Measurements from ENCODE around the gene MSANTD7.

The MSANTD7 gene

DNA sequence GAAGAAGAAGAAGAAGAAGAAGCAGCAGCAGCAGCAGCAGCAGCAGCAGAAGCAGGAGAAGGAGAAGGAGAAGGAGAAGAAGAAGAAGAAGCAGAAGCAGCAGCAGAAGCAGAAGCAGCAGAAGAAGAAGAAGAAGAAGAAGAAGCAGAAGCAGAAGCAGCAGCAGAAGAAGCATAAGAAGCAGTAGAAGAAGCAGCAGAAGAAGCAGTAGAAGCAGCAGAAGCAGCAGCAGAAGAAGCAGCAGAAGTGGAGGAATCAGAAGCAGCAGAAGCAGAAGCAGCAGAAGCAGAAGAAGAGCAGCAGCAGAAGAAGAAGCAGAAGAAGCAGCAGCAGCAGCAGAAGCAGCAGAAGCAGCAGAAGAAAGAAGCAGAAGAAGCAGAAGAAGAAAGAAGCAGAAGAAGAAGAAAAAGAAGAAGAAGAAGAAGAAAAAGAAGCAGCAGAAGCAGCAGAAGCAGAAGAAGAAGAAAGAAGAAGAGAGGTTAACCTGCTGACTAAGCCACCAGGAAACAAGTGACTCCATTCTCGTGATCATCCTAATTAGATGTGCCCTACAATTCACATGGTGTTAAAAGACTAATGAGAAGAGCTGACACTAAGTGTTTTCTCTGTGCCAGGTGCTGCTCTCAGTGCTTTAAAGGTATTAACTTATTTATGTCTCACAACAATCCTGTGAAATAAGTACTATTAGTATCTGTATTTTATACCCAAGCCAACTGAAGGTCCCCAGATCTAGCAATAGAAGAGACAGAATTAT is 11.9 kb upstream of the MSANTD7 start:
- TF ChIP-seq, protein P1, sequence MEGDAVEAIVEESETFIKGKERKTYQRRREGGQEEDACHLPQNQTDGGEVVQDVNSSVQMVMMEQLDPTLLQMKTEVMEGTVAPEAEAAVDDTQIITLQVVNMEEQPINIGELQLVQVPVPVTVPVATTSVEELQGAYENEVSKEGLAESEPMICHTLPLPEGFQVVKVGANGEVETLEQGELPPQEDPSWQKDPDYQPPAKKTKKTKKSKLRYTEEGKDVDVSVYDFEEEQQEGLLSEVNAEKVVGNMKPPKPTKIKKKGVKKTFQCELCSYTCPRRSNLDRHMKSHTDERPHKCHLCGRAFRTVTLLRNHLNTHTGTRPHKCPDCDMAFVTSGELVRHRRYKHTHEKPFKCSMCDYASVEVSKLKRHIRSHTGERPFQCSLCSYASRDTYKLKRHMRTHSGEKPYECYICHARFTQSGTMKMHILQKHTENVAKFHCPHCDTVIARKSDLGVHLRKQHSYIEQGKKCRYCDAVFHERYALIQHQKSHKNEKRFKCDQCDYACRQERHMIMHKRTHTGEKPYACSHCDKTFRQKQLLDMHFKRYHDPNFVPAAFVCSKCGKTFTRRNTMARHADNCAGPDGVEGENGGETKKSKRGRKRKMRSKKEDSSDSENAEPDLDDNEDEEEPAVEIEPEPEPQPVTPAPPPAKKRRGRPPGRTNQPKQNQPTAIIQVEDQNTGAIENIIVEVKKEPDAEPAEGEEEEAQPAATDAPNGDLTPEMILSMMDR (IDR thresholded peaks at IDR 0.05) = no peak

DNA sequence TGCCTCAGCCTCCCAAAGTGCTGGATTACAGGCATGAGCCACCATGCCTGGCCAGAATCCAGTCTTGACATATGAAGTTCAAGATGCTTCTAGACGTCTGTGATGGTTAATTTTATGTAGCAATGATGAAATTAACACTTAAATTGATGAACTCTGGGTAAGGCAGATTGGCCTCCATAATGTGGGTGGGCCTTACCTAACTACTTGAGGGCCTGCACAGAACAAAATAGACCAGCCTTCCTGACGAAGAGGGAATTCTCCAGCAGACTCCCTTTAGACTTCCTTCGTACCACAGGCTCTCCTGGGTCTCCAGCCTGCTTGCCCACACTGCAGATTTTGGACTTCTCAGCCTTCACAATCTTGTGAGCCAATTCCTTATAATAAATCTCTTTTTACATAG is 5.0 kb upstream of the MSANTD7 start:
- TF ChIP-seq, protein P1 (IDR thresholded peaks at IDR 0.05) = no peak

DNA sequence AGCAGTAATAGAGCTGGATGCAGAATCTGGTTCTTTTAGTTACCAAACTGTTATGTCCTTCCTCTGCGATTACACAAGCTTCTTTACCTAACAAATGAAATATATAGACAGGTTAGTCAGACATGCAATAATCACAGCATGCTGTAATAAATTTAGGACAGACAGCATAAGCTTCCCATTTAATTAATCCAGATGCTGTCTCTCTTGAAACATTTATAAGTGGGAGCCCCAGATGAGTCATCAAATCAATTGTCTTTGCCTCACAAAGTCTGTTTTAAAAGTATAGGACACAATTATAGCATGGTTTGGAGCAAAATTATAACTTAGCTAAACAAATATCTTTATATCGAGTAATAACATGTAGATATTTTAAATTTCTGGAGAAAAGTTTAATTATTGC is 1.9 kb upstream of the MSANTD7 start:
- TF ChIP-seq, protein P1 (IDR thresholded peaks at IDR 0.05) = no peak

DNA sequence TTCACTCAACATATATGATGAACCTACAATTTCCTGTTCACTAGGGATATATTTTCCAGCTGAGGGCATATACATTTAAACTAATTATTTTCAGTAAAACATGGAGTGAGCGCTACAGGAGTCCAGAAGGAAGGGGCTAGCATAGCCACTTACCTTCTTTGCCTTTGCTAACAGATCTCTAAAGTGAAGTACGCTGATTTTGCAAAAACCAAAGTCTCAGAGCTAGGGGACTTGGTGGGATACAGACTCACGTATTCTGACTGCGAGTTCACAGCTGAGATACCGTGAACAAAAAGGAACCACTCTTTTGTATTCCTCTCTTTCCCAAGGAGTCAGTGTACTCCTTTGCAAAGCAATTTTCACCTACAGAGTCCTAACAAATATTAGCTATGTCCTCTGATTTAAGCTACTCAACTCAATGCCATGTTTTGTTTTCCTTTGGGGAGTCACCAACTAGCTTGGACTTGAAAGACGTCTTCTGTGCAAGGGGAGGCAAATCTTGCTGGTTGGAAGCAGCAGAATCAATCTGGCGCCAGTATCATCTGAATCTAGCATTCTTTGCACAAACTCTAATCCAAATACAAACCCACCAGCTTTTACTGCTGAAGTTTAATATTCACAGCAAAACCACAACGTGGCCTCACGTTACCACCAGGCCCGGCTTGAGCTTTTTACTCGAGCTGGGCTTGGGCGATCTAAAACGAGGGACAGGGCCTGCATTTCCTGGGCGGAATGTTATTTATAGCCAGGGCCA is 926 bp upstream of the MSANTD7 start:
- TF ChIP-seq, protein P1 (IDR thresholded peaks at IDR 0.05) = no peak

DNA sequence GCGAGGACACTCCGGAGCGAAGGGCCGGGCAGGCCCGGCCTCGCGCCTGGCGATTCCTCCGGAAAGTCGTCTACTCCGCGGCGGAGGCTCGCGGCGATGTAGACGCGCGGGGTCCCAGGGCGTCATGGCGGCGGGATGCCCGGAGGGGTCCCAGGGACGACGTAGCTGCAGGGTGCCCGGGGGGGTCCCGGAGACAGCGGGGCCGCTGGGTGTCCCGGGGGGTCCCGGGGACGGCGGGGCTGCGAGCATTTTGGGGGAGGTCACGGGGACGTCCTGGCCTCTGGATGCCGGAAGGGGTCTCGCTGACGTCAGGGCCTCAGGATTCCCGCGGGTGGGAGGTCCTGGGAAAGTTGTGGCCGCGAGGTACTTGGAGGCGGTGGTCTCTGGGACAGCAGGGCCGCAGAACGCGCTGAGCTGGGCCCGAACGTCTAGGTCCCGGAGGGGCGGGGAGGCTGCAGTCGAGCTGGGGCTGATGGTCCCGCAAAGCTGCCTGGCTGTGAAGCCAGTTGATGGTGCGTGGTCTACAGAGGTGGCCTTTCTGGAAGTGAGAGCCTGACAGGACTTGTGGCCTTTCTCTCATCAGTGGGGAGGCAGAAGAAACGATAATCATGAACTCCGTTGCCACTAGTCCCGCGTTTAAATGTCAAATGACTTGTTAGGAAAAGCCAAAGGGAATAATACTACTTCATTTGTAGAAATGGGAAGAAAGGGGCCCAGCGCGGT is 637 bp downstream of the MSANTD7 start:
- TF ChIP-seq, protein P1 (IDR thresholded peaks at IDR 0.05) = no peak

DNA sequence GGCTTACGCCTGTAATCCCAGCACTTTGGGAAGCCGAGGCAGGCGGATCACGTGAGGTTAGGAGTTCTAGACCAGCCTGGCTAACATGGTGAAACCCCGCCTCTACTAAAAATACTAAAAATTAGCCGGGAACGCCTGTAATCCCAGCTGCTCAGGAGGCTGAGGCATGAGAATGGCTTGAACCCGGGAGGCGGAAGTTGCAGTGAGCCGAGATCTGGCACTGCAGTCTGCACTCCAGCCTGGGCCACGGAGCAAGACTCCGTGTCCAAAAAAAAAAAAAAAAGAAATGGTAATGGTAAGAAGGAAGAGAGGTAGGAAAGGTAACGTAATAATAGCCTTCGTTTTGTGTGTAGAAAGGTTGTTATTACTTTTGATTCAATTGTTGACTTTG is 1.2 kb downstream of the MSANTD7 start:
- TF ChIP-seq, protein P1 (IDR thresholded peaks at IDR 0.05) = no peak

DNA sequence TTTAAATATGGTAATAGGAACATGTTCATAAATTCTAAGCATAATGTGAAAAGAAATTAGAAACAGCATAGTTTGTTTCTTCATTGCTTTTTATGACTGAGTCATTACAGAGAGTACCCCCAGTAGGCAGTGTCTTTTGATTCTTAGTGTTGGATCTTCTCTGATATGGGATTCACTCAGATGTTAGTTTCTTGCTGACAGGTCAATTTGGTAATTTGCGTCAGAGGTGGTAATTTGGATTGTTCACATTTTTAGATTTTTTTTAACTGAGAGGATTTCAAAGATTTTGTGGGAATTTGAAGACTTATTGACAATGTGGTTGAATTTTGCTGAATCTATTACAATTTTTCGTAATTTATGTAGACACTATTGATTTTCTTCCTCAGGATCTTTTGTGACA is 2.1 kb downstream of the MSANTD7 start:
- TF ChIP-seq, protein P1 (IDR thresholded peaks at IDR 0.05) = no peak

All from LNCAP (cell line).